SK-N-MC (cell line): ENCODE data around the gene CD40.

Experiments used
- DNase-seq: peaks from one replicate; pipeline ENCODE4 v3.0.0-alpha.2; 2011; ENCODE audit warnings: low read depth, low spot score
- H3K27ac ChIP-seq: fragments of 200-600 bp; sonication (generic); 2 replicates; pipeline ENCODE4 v1.5.1; 2016; ENCODE audit warnings: mixed run types
- H3K36me3 ChIP-seq: fragments of 200-600 bp; sonication (generic); 2 replicates; pipeline ENCODE4 v1.6.1; 2017; ENCODE audit warnings: antibody characterized with exemption, low read length, mixed read lengths; ENCODE audit not compliant: insufficient read depth
- H3K4me3 ChIP-seq: fragments of 200-600 bp; sonication (generic); 2 replicates; pipeline ENCODE4 v1.5.1; 2016
- H3K9ac ChIP-seq: fragments of 200-600 bp; sonication (generic); 2 replicates; pipeline ENCODE4 v1.8.0; 2017; ENCODE audit warnings: mixed run types, mixed read lengths; ENCODE audit not compliant: insufficient read length
- H3K9me3 ChIP-seq: fragments of 200-600 bp; sonication (generic); 2 replicates; pipeline ENCODE4 v1.6.1; 2017; ENCODE audit warnings: low read depth, mild to moderate bottlenecking, antibody characterized with exemption, low read length, moderate library complexity, mixed read lengths
- EZH2 ChIP-seq: fragments of 200-600 bp; sonication (generic); IDR thresholded peaks from one replicate; pipeline ENCODE4 v1.6.1; 2017; ENCODE audit warnings: antibody characterized with exemption
- FOXP2 ChIP-seq: optimal IDR thresholded peaks from 2 replicates; pipeline ENCODE3; 2011; ENCODE audit warnings: mild to moderate bottlenecking, moderate library complexity; ENCODE audit not compliant: insufficient read depth; ENCODE audit errors: extremely low read length, control extremely low read depth
- POLR2AphosphoS5 ChIP-seq: IDR thresholded peaks from 2 replicates; pipeline ENCODE4 v1.6.1; 2012; ENCODE audit warnings: mild to moderate bottlenecking, low read depth, low read length, borderline replicate concordance

Gene CD40

GRCh38 chr20:46104262-46104661, 13.9 kb upstream of the CD40 start:
- no peaks in the 10 kb centered on the region for H3K9me3 ChIP-seq
- no peak overlapping the region for H3K27ac ChIP-seq
- no peak for TF ChIP-seq EZH2
- no peak for TF ChIP-seq FOXP2
- no peak for TF ChIP-seq POLR2AphosphoS5
- H3K4me3 ChIP-seq = no peak overlapping the region
- H3K9ac ChIP-seq = no peak overlapping the region
- H3K36me3 ChIP-seq = no peaks in the 10 kb centered on the region
- DNase-seq = no peak

- Histone ChIP-seq H3K36me3 (no peaks in the 10 kb centered on the region), H3K9me3 (no peaks in the 10 kb centered on the region), H3K4me3 (no peak overlapping the region), H3K27ac (no peak overlapping the region), H3K9ac (no peak overlapping the region)
- TF ChIP-seq EZH2 = no peak
- TF ChIP-seq FOXP2 = no peak
- no peak for TF ChIP-seq POLR2AphosphoS5
- no peak for DNase-seq
Measured at GRCh38 chr20:46107061-46107460, 11.1 kb upstream of the CD40 start.

GRCh38 chr20:46108435-46108841, 9.7 kb upstream of the CD40 start:
- TF ChIP-seq FOXP2 = no peak
- no peak for TF ChIP-seq POLR2AphosphoS5
- no peak for TF ChIP-seq EZH2
- no peak overlapping the region for H3K4me3 ChIP-seq
- no peaks in the 10 kb centered on the region for H3K36me3 ChIP-seq
- no peaks in the 10 kb centered on the region for H3K9me3 ChIP-seq
- DNase-seq = no peak
- H3K9ac ChIP-seq = no peak overlapping the region
- H3K27ac ChIP-seq = no peak overlapping the region

- Histone ChIP-seq H3K9ac (no peak overlapping the region), H3K9me3 (no peaks in the 10 kb centered on the region), H3K27ac (no peak overlapping the region), H3K4me3 (no peak overlapping the region), H3K36me3 (no peaks in the 10 kb centered on the region)
- no peak for DNase-seq
- no peak for TF ChIP-seq POLR2AphosphoS5
- no peak for TF ChIP-seq EZH2
- TF ChIP-seq FOXP2 = no peak
Measured at GRCh38 chr20:46108976-46109375, 9.1 kb upstream of the CD40 start.

GRCh38 chr20:46111028-46111835, 6.9 kb upstream of the CD40 start:
- Histone ChIP-seq H3K9ac (no peak overlapping the region), H3K9me3 (no peaks in the 10 kb centered on the region), H3K27ac (no peak overlapping the region), H3K36me3 (no peaks in the 10 kb centered on the region), H3K4me3 (no peak overlapping the region)
- TF ChIP-seq EZH2 = no peak
- no peak for TF ChIP-seq FOXP2
- no peak for TF ChIP-seq POLR2AphosphoS5
- DNase-seq = no peak

GRCh38 chr20:46111836-46112212, 6.3 kb upstream of the CD40 start:
- Histone ChIP-seq H3K9ac (no peak overlapping the region), H3K36me3 (no peaks in the 10 kb centered on the region), H3K4me3 (no peak overlapping the region), H3K9me3 (no peaks in the 10 kb centered on the region), H3K27ac (no peak overlapping the region)
- DNase-seq = no peak
- TF ChIP-seq FOXP2 = no peak
- no peak for TF ChIP-seq POLR2AphosphoS5

- H3K9ac ChIP-seq = no peak overlapping the region
- no peak overlapping the region for H3K4me3 ChIP-seq
- TF ChIP-seq FOXP2 = no peak
- TF ChIP-seq EZH2 = no peak
- no peak for TF ChIP-seq POLR2AphosphoS5
- H3K27ac ChIP-seq = no peak overlapping the region
- DNase-seq = no peak
- H3K36me3 ChIP-seq = no peaks in the 10 kb centered on the region
- H3K9me3 ChIP-seq = no peaks in the 10 kb centered on the region
Measured at GRCh38 chr20:46112430-46113112, 5.5 kb upstream of the CD40 start.

- Histone ChIP-seq H3K36me3 (no peaks in the 10 kb centered on the region), H3K4me3 (no peak overlapping the region), H3K9me3 (no peaks in the 10 kb centered on the region), H3K9ac (no peak overlapping the region), H3K27ac (no peak overlapping the region)
- no peak for DNase-seq
- no peak for TF ChIP-seq EZH2
- TF ChIP-seq POLR2AphosphoS5 = no peak
- TF ChIP-seq FOXP2 = no peak
Measured at GRCh38 chr20:46113113-46113470, 5.0 kb upstream of the CD40 start.
